Activated T-cell treated with anti-CD3 and anti-CD28 coated beads for 4 hours (primary cell): ENCODE data around the gene AGBL5.
"Not testable (repeated sequence)": the region's sequence is repeated elsewhere in the genome, so short reads cannot be mapped to it uniquely, and the experiment has no call there.

Experiments used
- DNase-seq: peaks from one replicate; pipeline ENCODE4 v3.0.0-alpha.2; 2020

The AGBL5 gene

GRCh38 chr2:27093430-27094352, 42.2 kb downstream of the AGBL5 start:
- no peak for DNase-seq

GRCh38 chr2:27094353-27094984, 43.0 kb downstream of the AGBL5 start:
- no peak for DNase-seq

- DNase-seq = no peak
Observed at GRCh38 chr2:27095427-27095744, 43.9 kb downstream of the AGBL5 start.

- no peak for DNase-seq
Observed at GRCh38 chr2:27095745-27096651, 44.5 kb downstream of the AGBL5 start.

GRCh38 chr2:27096748-27097297, 45.4 kb downstream of the AGBL5 start:
- DNase-seq = no peak

- no peak for DNase-seq
Observed at GRCh38 chr2:27097341-27097740, 45.9 kb downstream of the AGBL5 start.

- DNase-seq = no peak
Observed at GRCh38 chr2:27099334-27099955, 48.0 kb downstream of the AGBL5 start.

- no peak for DNase-seq
Observed at GRCh38 chr2:27100036-27100435, 48.6 kb downstream of the AGBL5 start.

GRCh38 chr2:27102329-27102728, 50.9 kb downstream of the AGBL5 start:
- no peak for DNase-seq

- DNase-seq = no peak
Observed at GRCh38 chr2:27105981-27106380, 54.5 kb downstream of the AGBL5 start.

GRCh38 chr2:27108221-27108620, 56.8 kb downstream of the AGBL5 start:
- DNase-seq = no peak

- DNase-seq = no peak
Observed at GRCh38 chr2:27109083-27109482, 57.6 kb downstream of the AGBL5 start.

- DNase-seq = not testable (repeated sequence)
Observed at GRCh38 chr2:27110603-27111352, 59.3 kb downstream of the AGBL5 start.

GRCh38 chr2:27111392-27112078, 60.1 kb downstream of the AGBL5 start:
- DNase-seq = not testable (repeated sequence)

GRCh38 chr2:27115519-27115918, 64.1 kb downstream of the AGBL5 start:
- DNase-seq = no peak

- no peak for DNase-seq
Observed at GRCh38 chr2:27117995-27118524, 66.6 kb downstream of the AGBL5 start.

GRCh38 chr2:27118525-27119329, 67.3 kb downstream of the AGBL5 start, which contains the start of gene CGREF1:
Gene CGREF1 (minus strand): TSS chr2:27119128. CDS start chr2:27104366, 14,762 bp downstream.
- DNase-seq = no peak

- DNase-seq = not testable (repeated sequence)
Observed at GRCh38 chr2:27119330-27119670, 67.8 kb downstream of the AGBL5 start.
